Activated CD8-positive, alpha-beta T cell treated with anti-CD3 and anti-CD28 coated beads for 36 hours (primary cell): ENCODE measurements around the gene PGC. TPM values are rescaled to one million over a fixed set of nuclear protein-coding genes. Genes with fewer than 3 reads are reported as not detected.

ENCODE experiments used
- ATAC-seq: fragments of 200-7000 bp; cut with Tn5 transposase; one replicate; pipeline ENCODE4 v1.10.0; 2021; ENCODE audit warnings: mild to moderate bottlenecking, moderate library complexity
- CTCF ChIA-PET: fragments of 350-600 bp; sonication (Branson Sonifier 250); formaldehyde crosslinking; loops from one replicate; lab custom pipeline; 2021; ENCODE audit warnings: antibody characterized with exemption; lab: Charles Lee
- POLR2A ChIA-PET: fragments of 350-600 bp; sonication (Branson Sonifier 250); formaldehyde crosslinking; loops from one replicate; lab custom pipeline; 2021; ENCODE audit warnings: antibody characterized with exemption; lab: Charles Lee
- DNase-seq: peaks from one replicate; pipeline ENCODE4 v3.0.0-alpha.2; 2020
- H3K27ac Mint-ChIP-seq: one replicate; pipeline ENCODE4 v1.8.0; 2021; ENCODE audit warnings: mild to moderate bottlenecking, mixed read lengths
- H3K27me3 Mint-ChIP-seq: one replicate; pipeline ENCODE4 v1.8.0; 2021; ENCODE audit warnings: mixed read lengths
- H3K36me3 Mint-ChIP-seq: one replicate; pipeline ENCODE4 v1.8.0; 2021; ENCODE audit warnings: low read depth, mixed read lengths
- H3K4me1 Mint-ChIP-seq: one replicate; pipeline ENCODE4 v1.8.0; 2021; ENCODE audit warnings: low read depth, mixed read lengths
- H3K4me3 Mint-ChIP-seq: one replicate; pipeline ENCODE4 v1.8.0; 2021; ENCODE audit warnings: mild to moderate bottlenecking, moderate library complexity, mixed read lengths
- H3K9me3 Mint-ChIP-seq: one replicate; pipeline ENCODE4 v1.8.0; 2021; ENCODE audit warnings: mixed read lengths
- intact Hi-C: fragments of 100-400 bp; cut with micrococcal nuclease; formaldehyde crosslinking; loops from one replicate; pipeline ENCODE4 v1.10.0; 2022
- total RNA-seq, 2 experiments: library from RNA; stranded (reverse); gene quantifications; one replicate each; pipeline ENCODE4 v1.2.3, GENCODE V29; 2021
- TF ChIP-seq, protein P1 (sequence below): fragments of 200-600 bp; IDR thresholded peaks from one replicate; pipeline ENCODE4 v1.8.0; 2022; ENCODE audit warnings: antibody characterized with exemption, mild to moderate bottlenecking

Gene PGC
- total RNA-seq, 2 experiments from 2014 or later = not detected

DNA sequence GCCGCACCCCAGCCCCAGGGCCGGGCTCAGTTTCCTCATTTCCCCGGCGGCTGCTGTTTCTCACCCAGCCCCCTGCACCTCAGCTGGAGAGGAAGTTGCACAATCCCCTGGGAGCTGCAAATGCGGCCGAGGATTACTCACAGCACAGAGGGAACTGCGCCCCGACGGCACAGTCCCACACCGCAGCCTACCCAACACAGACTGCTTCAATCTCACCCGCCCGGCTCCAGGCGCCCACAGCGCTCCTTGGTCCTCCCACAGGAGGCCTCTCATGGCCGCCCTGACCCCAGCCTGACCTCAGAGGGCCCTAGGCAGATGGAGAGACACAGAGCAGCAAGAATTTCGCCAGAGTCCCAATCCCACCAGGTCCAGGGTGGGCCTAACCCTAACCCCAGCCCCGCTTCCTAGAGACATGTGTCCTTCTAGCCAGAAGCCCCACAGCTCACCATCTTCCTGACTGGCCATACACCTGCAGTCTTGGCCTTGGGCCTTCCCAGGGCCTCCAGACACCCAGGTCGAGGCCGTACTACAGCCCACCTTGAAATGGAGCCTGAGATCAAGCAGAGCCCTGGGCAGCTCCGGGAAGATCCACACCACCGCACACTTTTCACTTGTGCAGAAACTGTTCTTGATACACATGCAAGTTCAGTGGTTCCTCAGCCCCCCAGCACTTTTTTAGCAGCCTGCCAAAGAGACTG lies 23.5 kb downstream of the PGC start:
- ATAC-seq = no peak
- DNase-seq = no peak
- TF ChIP-seq, protein P1, sequence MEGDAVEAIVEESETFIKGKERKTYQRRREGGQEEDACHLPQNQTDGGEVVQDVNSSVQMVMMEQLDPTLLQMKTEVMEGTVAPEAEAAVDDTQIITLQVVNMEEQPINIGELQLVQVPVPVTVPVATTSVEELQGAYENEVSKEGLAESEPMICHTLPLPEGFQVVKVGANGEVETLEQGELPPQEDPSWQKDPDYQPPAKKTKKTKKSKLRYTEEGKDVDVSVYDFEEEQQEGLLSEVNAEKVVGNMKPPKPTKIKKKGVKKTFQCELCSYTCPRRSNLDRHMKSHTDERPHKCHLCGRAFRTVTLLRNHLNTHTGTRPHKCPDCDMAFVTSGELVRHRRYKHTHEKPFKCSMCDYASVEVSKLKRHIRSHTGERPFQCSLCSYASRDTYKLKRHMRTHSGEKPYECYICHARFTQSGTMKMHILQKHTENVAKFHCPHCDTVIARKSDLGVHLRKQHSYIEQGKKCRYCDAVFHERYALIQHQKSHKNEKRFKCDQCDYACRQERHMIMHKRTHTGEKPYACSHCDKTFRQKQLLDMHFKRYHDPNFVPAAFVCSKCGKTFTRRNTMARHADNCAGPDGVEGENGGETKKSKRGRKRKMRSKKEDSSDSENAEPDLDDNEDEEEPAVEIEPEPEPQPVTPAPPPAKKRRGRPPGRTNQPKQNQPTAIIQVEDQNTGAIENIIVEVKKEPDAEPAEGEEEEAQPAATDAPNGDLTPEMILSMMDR = no peak
- no peaks in the 10 kb centered on the region for H3K36me3 Mint-ChIP-seq
- no peak overlapping the region for H3K27ac Mint-ChIP-seq
- ChIA-PET POLR2A (interaction anchor here (1.5 kb wide), 1 partner anchor 9 kb away, joined by 4 read pairs; no protein-coding TSS in a partner anchor), CTCF (no interaction called here)
- no peak overlapping the region for H3K4me3 Mint-ChIP-seq
- intact Hi-C loops = no loop called here
- H3K4me1 Mint-ChIP-seq = peaks cover 5% of the 10 kb centered on the region
- no peaks in the 10 kb centered on the region for H3K27me3 Mint-ChIP-seq
- H3K9me3 Mint-ChIP-seq = no peaks in the 10 kb centered on the region

DNA sequence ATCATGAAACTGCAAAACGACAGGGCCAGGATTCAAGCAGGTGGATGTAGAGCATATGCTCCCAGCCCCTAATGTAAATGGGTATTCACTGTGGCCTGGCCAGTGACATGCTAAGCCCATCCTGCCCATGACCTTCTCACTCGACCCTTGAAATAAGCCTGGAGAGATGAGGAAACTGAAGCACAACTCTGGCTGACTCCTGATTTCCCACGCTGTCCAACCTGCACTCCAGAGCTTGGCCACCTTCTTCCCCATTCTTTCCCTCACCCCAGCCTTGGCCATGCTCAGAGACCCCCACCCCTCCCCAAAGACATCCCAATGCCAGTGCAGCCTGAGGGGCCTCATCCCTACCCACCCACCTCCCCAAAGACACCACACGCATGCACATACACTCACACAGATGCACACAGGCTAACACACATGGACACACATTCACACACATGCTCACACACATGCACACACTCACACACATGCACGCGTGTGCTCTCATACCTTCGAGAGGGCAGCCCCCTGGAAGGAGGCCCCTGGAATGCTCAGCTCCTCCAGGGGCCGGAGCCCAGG lies 24.1 kb downstream of the PGC start:
- peaks cover 5% of the 10 kb centered on the region for H3K4me1 Mint-ChIP-seq
- TF ChIP-seq, protein P1 = no peak
- intact Hi-C loops = no loop called here
- no peaks in the 10 kb centered on the region for H3K9me3 Mint-ChIP-seq
- H3K27ac Mint-ChIP-seq = no peak overlapping the region
- no peaks in the 10 kb centered on the region for H3K36me3 Mint-ChIP-seq
- no peak overlapping the region for H3K4me3 Mint-ChIP-seq
- ATAC-seq (no peak), DNase-seq (no peak)
- no peaks in the 10 kb centered on the region for H3K27me3 Mint-ChIP-seq
- ChIA-PET CTCF (no interaction called here), POLR2A (interaction anchor here (0.7 to 1.5 kb wide), 2 partner anchors 8 to 9 kb away, joined by 3 to 4 read pairs; no protein-coding TSS in a partner anchor)

DNA sequence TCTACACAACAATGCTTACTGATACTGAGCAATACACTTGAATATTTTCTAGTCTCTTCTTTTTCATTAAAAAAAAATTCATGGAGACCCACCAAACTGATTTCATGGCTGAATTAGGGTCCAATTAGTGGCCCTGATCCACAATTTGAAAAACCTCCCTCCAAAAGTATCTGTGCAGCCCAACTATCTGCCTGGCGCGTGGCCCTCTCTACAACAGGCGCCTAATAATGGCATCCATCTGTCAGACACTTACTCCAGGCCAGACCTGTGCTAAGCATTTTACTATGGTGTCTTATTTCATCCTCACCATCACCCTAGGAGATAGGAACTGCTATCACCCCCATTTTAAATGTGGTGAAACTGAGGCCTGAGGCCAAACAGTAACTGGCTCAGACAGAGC lies 25.8 kb downstream of the PGC start:
- Mint-ChIP-seq H3K9me3 (no peaks in the 10 kb centered on the region), H3K36me3 (no peaks in the 10 kb centered on the region), H3K27ac (no peak overlapping the region), H3K4me3 (no peak overlapping the region), H3K27me3 (no peaks in the 10 kb centered on the region), H3K4me1 (peaks cover 10% of the 10 kb centered on the region)
- TF ChIP-seq, protein P1 = no peak
- intact Hi-C loops = no loop called here
- DNase-seq (no peak), ATAC-seq (no peak)
- ChIA-PET CTCF (interaction anchor here (1.1 kb wide), 2 partner anchors 13 to 38 kb away, joined by 3 to 4 read pairs; no protein-coding TSS in a partner anchor), POLR2A (no interaction called here)

DNA sequence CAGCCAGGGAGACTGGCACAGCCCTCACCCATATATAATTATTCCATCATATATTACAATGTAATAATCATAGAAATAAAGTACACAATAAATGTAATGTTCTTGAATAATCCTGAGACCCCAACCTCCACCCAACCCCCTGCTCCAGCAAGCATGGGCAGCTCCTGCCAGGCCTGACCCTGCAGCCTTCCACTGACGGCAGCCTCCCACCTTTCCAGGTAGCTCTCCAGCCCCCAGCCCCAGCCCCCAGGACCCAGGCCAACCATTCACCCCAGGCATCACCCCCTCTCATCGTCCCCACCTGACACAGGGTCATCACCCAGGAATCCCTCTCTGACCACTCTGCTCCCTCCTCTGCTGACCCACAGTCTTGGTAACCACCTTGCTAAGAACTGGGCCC lies 26.4 kb downstream of the PGC start:
- no peaks in the 10 kb centered on the region for H3K9me3 Mint-ChIP-seq
- intact Hi-C loops = no loop called here
- H3K36me3 Mint-ChIP-seq = no peaks in the 10 kb centered on the region
- DNase-seq (no peak), ATAC-seq (no peak)
- no peaks in the 10 kb centered on the region for H3K27me3 Mint-ChIP-seq
- TF ChIP-seq, protein P1 = no peak
- peaks cover 17% of the 10 kb centered on the region for H3K4me1 Mint-ChIP-seq
- ChIA-PET POLR2A (interaction anchor here (1.2 kb wide), 2 partner anchors 15 to 36 kb away, joined by 3 to 4 read pairs; partner anchors contain the start of gene TFEB), CTCF (no interaction called here)
- H3K27ac Mint-ChIP-seq = no peak overlapping the region
- H3K4me3 Mint-ChIP-seq = no peak overlapping the region

DNA sequence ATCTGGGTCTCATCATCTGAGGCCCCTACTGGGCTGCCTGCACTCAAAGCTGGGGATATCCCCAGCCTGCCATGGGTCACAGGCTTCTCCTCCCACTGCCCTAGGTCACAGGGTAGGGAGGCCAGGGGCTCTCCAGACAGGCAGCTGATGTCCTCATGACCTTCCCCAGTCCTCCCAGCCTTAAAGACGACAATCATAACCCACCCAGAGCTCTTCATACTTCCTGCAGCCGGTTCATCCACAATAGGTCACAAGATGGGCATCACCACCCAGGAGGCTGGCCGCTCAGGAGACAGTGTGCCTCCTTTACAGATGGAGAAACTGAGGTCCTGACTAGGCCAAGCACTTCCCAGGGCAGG lies 27.0 kb downstream of the PGC start:
- no peaks in the 10 kb centered on the region for H3K27me3 Mint-ChIP-seq
- ChIA-PET POLR2A (interaction anchor here (1.2 kb wide), 2 partner anchors 15 to 36 kb away, joined by 3 to 4 read pairs; partner anchors contain the start of gene TFEB), CTCF (interaction anchor here (0.7 to 2.0 kb wide), 4 partner anchors 14 to 67 kb away, joined by 3 to 9 read pairs (median 5); partner anchors contain the start of gene TOMM6)
- peaks cover 19% of the 10 kb centered on the region for H3K4me1 Mint-ChIP-seq
- intact Hi-C loops = no loop called here
- ATAC-seq = no peak
- no peak for DNase-seq
- H3K27ac Mint-ChIP-seq = no peak overlapping the region
- no peaks in the 10 kb centered on the region for H3K9me3 Mint-ChIP-seq
- no peaks in the 10 kb centered on the region for H3K36me3 Mint-ChIP-seq
- TF ChIP-seq, protein P1 = no peak
- no peak overlapping the region for H3K4me3 Mint-ChIP-seq
